NCI-H2081 treated with DMSO at 0.1 percent for 48 hours (cell line): ENCODE data around the gene DYRK2.

Experiments
- DNase-seq: peaks from one replicate; lab custom pipeline; 2025; lab: John Stamatoyannopoulos, UW

DYRK2 gene

DNA sequence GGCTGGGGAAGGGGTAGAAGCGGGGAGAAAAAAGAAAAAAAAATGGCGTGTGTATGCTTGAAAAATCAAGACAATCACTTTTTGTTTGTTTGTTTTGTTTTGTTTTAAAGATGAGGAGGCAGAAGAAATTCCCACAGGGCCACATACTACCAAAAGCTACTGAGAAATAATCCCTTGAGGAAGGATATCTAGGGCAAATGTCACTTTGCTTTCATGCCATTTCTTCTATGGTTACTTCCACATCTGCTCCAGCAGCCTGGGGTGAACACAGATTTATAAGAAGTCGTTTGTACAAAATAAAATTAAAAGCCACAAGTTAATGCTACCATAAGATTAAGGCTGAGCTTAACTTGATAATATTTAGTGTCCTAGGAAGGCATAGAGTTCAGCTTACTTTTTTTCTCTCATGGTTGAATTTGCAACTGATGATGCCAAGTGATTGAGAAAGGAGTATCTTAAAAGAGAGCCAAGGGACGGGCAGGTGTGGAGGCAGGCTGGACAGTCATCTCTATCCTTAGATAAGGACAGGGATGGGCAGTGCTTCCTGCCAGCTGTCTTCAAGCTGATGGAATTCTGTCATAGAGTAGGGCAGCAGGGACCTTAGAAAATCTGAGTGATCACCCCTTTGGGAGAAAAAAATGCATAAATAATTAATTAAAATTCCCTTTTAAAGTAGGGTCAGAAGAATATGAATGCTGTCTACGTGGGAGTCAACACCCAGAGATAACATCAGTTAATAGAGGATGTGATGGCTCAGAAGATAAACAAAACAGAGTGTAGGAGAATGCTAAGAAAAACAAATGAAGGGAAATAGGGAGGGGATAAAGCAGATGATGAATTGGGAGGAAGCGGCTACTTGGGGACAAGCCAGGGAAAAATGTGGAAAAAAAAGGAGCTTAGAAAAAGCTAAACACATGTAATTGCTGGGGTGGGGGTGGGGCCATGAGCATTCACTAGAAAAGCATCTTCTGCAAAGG, 57.1 kb downstream of the DYRK2 start:
- no peak for DNase-seq

GRCh38 chr12:67709367-67709954, 60.9 kb downstream of the DYRK2 start:
- no peak for DNase-seq

DNA sequence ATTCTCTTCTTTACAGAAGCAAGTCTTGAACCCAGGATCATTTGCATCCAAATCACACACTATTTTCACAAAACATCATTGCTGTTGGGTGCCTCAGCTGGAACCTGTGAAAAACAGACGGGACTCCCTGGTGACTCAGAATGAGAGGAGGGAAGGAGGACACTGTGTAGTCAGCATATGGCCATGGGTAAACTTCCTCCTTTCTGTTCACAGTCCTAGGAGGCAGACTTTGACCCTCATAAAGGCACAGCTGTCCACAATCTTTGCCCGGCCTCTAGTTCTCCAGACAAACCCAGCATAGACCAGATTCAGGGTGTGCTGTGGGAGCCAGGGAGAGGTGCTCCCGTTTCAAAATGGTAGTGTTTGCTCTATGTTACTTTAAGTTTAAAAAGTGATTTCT, 62.0 kb downstream of the DYRK2 start:
- no peak for DNase-seq

DNA sequence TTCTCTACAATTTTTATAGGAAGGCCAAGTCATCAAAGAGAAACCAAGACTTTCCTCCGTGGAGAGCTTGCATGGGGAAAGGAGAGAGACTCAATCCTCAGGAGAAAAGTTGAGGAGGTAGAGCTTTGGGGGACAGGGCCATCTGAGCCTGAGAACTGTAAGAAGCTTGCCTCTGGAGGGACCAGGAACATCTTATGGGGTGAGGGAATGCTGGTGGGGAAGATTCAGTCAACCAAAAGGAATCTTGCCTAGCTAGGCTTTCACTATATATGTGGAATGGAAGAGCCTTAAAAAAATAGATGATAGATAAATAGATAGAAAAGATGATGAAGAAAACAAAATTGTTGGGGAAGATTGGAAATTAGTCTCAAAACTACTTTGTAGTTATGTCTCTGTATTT, 63.5 kb downstream of the DYRK2 start:
- DNase-seq, result no peak

DNA sequence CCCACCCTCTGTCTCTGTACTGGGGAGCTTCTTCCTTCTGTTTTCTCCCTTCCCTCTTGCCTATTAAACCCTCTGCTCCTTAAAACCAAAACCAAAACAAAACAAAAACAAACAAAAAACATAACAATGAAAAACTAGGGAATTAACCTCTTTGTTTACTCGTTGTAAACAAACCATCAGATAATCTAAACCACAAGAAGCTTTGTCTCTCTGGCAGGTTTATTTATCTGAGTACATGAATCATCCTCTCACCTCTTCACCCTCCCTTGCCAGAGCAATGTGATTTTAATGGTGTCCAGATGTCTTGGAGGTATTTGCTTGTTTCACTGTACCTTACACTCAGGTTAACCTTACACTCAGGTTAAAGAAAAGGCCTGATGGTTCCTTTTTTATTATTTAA, 66.1 kb downstream of the DYRK2 start:
- no peak for DNase-seq
